ENCODE results near the gene NADSYN1.

The NADSYN1 gene

DNA sequence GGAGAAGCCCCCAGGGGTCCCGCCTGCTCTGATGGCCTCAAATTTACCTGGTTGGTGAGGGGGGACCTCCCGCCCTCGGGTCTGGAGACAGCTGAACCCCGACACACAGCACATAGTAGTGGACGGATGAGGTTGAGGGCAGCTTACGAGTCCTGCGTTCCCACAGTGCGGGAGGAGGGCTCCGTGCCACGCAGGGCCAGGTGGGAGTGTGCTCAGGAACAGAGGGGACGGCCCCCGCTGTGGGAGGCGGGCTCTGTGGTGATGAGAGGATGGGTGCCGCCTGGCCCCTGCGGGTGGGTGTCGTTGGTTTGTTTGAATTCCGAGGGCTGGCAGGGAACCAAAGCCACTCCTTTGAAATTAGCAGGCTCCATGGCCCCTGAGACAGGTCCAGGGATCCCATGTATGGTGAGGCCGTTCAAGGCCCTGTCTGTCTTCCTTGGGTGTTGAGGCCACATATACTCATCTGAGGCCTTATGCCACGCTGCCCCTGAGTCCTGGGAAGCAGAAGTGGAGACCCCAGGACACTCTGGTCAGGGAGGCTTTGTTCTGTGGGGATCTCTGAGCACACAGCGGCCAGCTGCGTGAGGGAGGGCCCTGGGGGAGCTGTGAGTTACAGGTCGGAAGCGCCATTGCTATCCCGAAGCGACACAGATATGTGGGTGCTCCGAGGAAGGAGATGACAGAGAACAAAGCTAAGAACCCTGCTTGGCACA is 21.9 kb downstream of the NADSYN1 start:
- Histone ChIP-seq H3K27ac (ENCODE audit: poor library complexity, severe bottlenecking) (no peak overlapping the region), H3K4me1 (ENCODE audit: insufficient read depth, poor library complexity, severe bottlenecking) (no peaks in the 10 kb centered on the region), H3K36me3 (ENCODE audit: low read depth) (peaks cover 5% of the 10 kb centered on the region), H3K9me3 (ENCODE audit: severe bottlenecking) (no peaks in the 10 kb centered on the region), H3K4me3 (ENCODE audit: severe bottlenecking) (no peak overlapping the region), H3K27me3 (ENCODE audit: insufficient read depth, poor library complexity, severe bottlenecking) (no peaks in the 10 kb centered on the region)
- ATAC-seq (ENCODE audit: low read depth) (no peak), DNase-seq (ENCODE audit: low spot score) (no peak)
- TF ChIP-seq, protein P1, sequence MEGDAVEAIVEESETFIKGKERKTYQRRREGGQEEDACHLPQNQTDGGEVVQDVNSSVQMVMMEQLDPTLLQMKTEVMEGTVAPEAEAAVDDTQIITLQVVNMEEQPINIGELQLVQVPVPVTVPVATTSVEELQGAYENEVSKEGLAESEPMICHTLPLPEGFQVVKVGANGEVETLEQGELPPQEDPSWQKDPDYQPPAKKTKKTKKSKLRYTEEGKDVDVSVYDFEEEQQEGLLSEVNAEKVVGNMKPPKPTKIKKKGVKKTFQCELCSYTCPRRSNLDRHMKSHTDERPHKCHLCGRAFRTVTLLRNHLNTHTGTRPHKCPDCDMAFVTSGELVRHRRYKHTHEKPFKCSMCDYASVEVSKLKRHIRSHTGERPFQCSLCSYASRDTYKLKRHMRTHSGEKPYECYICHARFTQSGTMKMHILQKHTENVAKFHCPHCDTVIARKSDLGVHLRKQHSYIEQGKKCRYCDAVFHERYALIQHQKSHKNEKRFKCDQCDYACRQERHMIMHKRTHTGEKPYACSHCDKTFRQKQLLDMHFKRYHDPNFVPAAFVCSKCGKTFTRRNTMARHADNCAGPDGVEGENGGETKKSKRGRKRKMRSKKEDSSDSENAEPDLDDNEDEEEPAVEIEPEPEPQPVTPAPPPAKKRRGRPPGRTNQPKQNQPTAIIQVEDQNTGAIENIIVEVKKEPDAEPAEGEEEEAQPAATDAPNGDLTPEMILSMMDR (IDR thresholded peaks at IDR 0.05; ENCODE audit: poor library complexity, severe bottlenecking), result no peak

DNA sequence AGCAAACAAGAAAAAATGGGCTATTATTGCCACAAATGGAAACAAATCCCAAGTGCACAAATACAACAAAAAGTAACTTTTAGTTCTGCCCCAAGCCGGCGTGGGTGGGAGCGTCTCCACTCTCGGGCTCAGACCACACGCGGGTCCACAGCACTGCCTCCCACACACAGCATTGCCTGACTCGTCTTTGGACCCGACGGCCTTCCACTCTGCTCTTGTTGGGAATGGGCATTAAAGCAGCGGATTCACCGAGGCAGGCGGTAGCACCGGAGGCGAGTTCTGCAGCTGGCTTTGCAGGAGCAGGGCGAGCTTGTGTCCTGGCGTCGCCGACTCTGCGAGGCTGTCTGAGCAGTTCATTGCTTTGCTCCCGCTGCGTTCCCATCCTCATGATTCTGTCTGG is 23.0 kb downstream of the NADSYN1 start:
- no peak for ATAC-seq (ENCODE audit: low read depth)
- Histone ChIP-seq H3K27me3 (ENCODE audit: insufficient read depth, poor library complexity, severe bottlenecking) (no peaks in the 10 kb centered on the region), H3K4me3 (ENCODE audit: severe bottlenecking) (no peak overlapping the region), H3K4me1 (ENCODE audit: insufficient read depth, poor library complexity, severe bottlenecking) (no peaks in the 10 kb centered on the region), H3K27ac (ENCODE audit: poor library complexity, severe bottlenecking) (no peak overlapping the region), H3K36me3 (ENCODE audit: low read depth) (peaks cover 5% of the 10 kb centered on the region), H3K9me3 (ENCODE audit: severe bottlenecking) (no peaks in the 10 kb centered on the region)
- DNase-seq (ENCODE audit: low spot score), result no peak
- TF ChIP-seq, protein P1 (IDR thresholded peaks at IDR 0.05; ENCODE audit: poor library complexity, severe bottlenecking), result no peak

DNA sequence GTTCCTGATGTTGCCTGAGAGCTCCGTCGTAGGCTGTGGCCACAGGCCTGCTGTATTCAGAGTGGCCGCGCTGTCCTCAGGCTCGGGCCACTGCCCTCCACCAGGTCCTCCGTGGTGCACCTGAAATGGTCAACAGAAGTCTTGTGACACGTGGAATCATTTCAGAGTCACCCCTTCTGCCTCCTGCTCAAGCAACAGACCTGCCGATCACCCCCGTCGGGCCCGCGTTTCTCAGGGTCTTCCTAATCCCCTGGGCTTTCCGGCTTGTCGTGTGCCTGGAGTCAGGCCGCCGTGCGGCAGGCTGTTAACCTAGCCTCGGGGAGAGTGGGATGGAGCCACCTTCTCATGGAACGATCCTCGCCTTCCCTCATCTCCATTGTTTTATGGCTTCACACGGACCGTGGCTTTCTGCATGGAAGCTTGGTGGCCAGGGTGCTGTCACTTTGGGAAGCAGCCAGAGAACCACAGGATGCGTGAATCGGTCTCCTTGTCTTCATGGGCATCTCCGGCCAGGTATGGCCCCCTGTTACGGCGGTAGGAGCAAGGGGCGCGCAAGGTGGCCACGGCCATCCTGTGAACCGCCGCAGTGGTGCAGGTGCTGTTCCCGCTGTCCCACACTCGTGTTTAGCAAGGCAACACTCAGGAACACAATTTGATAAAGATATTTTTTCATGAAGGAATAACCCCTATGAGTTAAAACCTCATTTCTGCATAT is 24.1 kb downstream of the NADSYN1 start:
- Histone ChIP-seq H3K9me3 (ENCODE audit: severe bottlenecking) (no peaks in the 10 kb centered on the region), H3K27me3 (ENCODE audit: insufficient read depth, poor library complexity, severe bottlenecking) (no peaks in the 10 kb centered on the region), H3K36me3 (ENCODE audit: low read depth) (peaks cover 1% of the 10 kb centered on the region), H3K4me1 (ENCODE audit: insufficient read depth, poor library complexity, severe bottlenecking) (no peaks in the 10 kb centered on the region), H3K4me3 (ENCODE audit: severe bottlenecking) (no peak overlapping the region), H3K27ac (ENCODE audit: poor library complexity, severe bottlenecking) (no peak overlapping the region)
- no peak for DNase-seq (ENCODE audit: low spot score)
- TF ChIP-seq, protein P1 (IDR thresholded peaks at IDR 0.05; ENCODE audit: poor library complexity, severe bottlenecking), result no peak
- ATAC-seq (ENCODE audit: low read depth), result no peak

DNA sequence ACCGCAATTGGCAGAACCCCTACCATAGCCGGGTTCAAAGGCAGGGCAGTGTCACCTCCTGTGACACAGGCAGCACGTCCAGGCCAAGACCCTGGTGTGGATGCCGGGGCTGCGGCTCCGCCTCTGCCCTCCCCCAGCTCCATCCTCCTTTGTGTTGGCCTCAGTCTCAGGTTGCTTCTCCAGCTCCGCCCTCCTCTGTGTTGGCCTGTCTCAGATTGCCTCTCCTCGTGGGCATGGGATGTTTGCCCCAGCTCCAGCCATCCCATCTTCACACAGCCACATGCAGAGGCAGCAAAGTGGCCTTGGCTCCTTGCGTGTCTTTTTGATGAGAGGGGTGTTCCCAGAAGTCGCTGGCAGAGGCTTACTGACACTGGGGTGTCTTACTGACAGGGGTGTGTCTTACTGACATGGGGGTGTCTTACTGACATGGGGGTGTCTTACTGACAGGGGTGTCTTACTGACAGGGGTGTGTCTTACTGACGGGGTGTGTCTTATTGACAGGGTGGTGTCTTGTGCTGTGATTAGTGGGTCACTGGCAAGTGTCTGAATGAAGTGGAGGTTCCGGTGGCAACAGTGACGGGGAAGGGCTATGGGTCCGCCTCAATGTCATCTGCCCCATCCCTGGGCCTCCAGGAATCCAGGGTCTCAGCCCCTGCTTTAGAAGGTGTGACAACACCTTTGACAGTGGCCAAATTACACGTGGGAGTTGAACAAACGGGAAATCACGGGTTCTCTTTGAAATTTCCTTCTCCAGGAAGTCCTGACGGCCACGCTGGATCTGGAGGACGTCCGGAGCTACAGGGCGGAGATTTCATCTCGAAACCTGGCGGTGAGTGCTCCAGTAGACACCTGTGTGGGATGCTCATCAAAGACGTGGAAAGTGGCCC is 24.9 kb downstream of the NADSYN1 start:
- TF ChIP-seq, protein P1 (IDR thresholded peaks at IDR 0.05; ENCODE audit: poor library complexity, severe bottlenecking), result no peak
- no peaks in the 10 kb centered on the region for H3K27me3 ChIP-seq (ENCODE audit: insufficient read depth, poor library complexity, severe bottlenecking)
- no peak for DNase-seq (ENCODE audit: low spot score)
- H3K27ac ChIP-seq (ENCODE audit: poor library complexity, severe bottlenecking), result no peak overlapping the region
- no peak for ATAC-seq (ENCODE audit: low read depth)
- no peak overlapping the region for H3K4me3 ChIP-seq (ENCODE audit: severe bottlenecking)
- H3K9me3 ChIP-seq (ENCODE audit: severe bottlenecking), result no peaks in the 10 kb centered on the region
- H3K36me3 ChIP-seq (ENCODE audit: low read depth), result no peaks in the 10 kb centered on the region; the same call in 1 of the 2 replicates
- no peaks in the 10 kb centered on the region for H3K4me1 ChIP-seq (ENCODE audit: insufficient read depth, poor library complexity, severe bottlenecking)
